ENCODE results near the gene KDM4C. TPM values are rescaled to one million over a fixed set of nuclear protein-coding genes. Genes with fewer than 3 reads are reported as not detected.

Gene KDM4C
- polyA plus RNA-seq, 2 of the 4 experiments (the other 2 are of a cell fraction), result 9.6 to 15.6 TPM

DNA sequence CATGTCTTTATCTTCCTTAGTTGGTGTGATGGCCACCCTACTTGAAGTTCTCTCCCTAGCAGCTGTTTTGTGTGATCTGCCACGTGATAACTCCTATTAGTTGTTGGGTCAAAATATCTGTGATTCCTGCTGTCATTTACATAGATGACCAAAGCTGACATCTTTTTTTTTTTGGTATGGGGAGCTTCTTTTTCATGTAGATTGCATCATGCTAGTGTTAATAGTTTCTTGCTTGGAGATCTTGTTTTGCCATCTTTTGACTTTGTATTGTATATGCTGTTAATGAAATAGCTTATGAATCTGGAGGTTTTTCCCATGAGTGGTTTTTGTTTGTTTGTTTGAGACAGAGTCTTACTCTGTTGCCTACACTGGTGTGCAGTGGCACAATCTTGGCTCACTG lies 243.8 kb downstream of the KDM4C start:
- CTCF ChIA-PET, result interaction anchor here (0.7 kb wide), 1 partner anchor 173 kb away, joined by 3 read pairs; no protein-coding TSS in a partner anchor
- no peak for ATAC-seq
- no peak for FAIRE-seq

DNA sequence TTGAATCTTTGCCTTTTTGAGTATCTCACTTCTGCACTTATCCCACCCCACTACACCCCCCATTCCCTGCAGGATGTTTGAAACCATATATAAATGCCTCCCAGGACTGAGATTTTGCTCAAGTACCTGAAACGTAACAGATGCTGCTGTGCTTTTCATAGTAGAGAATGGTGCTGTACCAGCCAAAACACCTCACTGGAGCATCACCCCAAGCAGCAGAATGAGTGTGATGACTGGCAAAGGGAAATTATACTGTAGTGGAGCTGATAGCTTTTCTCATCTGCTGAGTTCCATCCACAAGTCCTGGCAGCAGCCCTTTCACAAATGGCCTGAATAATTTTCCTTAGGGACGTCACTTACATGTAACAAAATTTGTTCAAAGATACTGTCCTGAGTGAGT lies 246.1 kb downstream of the KDM4C start:
- FAIRE-seq, result no peak
- CTCF ChIA-PET, result interaction anchor here (0.6 to 1.5 kb wide), 2 partner anchors 177 to 927 kb away, joined by 3 read pairs; no protein-coding TSS in a partner anchor
- Histone ChIP-seq H3K4me1 (no peaks in the 10 kb centered on the region), H3K4me2 (no peak overlapping the region), H3K27ac (no peak overlapping the region), H3K9me3 (no peaks in the 10 kb centered on the region), H3K4me3 (no peak overlapping the region)
- POLR2A ChIA-PET, result no interaction called here
- ATAC-seq, result no peak
- WGBS (ENCODE audit: missing lambda C conversion rate), result 96% methylated on average over 2 of the region's 2 CpGs
- no peak for DNase-seq (ENCODE audit: low read depth in 1 of 2, low spot score in 1 of 2)
- TF ChIP-seq FOSB (CRISPR knock-in tag; IDR thresholded peaks at IDR 0.05) (no peak), POLR2A (IDR thresholded peaks at IDR 0.05; ENCODE audit: low read length) (no peak), CHD4 (IDR thresholded peaks at IDR 0.05; ENCODE audit: borderline replicate concordance) (no peak), CBX2 (IDR thresholded peaks at IDR 0.05; ENCODE audit: borderline replicate concordance, low read depth) (no peak), ZC3H11A (IDR thresholded peaks at IDR 0.05) (no peak), ZFP36 (IDR thresholded peaks at IDR 0.05; ENCODE audit: borderline replicate concordance, partially characterized antibody) (no peak), SMC3 (IDR thresholded peaks at IDR 0.05) (no peak), KDM5A (IDR thresholded peaks at IDR 0.05) (no peak), GATA3 (IDR thresholded peaks at IDR 0.05; ENCODE audit: borderline replicate concordance) (no peak), RNF2 (IDR thresholded peaks at IDR 0.05; ENCODE audit: borderline replicate concordance, low read depth) (no peak)
- TF ChIP-seq, protein P1, sequence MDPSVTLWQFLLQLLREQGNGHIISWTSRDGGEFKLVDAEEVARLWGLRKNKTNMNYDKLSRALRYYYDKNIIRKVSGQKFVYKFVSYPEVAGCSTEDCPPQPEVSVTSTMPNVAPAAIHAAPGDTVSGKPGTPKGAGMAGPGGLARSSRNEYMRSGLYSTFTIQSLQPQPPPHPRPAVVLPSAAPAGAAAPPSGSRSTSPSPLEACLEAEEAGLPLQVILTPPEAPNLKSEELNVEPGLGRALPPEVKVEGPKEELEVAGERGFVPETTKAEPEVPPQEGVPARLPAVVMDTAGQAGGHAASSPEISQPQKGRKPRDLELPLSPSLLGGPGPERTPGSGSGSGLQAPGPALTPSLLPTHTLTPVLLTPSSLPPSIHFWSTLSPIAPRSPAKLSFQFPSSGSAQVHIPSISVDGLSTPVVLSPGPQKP (IDR thresholded peaks at IDR 0.05; ENCODE audit: low read depth, low read length), result no peak
- TF ChIP-seq, protein P2, sequence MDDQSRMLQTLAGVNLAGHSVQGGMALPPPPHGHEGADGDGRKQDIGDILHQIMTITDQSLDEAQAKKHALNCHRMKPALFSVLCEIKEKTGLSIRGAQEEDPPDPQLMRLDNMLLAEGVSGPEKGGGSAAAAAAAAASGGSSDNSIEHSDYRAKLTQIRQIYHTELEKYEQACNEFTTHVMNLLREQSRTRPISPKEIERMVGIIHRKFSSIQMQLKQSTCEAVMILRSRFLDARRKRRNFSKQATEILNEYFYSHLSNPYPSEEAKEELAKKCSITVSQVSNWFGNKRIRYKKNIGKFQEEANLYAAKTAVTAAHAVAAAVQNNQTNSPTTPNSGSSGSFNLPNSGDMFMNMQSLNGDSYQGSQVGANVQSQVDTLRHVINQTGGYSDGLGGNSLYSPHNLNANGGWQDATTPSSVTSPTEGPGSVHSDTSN (IDR thresholded peaks at IDR 0.05), result no peak
- TF ChIP-seq, protein P3, sequence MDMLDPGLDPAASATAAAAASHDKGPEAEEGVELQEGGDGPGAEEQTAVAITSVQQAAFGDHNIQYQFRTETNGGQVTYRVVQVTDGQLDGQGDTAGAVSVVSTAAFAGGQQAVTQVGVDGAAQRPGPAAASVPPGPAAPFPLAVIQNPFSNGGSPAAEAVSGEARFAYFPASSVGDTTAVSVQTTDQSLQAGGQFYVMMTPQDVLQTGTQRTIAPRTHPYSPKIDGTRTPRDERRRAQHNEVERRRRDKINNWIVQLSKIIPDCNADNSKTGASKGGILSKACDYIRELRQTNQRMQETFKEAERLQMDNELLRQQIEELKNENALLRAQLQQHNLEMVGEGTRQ (IDR thresholded peaks at IDR 0.05), result no peak
- TF ChIP-seq, protein P4, sequence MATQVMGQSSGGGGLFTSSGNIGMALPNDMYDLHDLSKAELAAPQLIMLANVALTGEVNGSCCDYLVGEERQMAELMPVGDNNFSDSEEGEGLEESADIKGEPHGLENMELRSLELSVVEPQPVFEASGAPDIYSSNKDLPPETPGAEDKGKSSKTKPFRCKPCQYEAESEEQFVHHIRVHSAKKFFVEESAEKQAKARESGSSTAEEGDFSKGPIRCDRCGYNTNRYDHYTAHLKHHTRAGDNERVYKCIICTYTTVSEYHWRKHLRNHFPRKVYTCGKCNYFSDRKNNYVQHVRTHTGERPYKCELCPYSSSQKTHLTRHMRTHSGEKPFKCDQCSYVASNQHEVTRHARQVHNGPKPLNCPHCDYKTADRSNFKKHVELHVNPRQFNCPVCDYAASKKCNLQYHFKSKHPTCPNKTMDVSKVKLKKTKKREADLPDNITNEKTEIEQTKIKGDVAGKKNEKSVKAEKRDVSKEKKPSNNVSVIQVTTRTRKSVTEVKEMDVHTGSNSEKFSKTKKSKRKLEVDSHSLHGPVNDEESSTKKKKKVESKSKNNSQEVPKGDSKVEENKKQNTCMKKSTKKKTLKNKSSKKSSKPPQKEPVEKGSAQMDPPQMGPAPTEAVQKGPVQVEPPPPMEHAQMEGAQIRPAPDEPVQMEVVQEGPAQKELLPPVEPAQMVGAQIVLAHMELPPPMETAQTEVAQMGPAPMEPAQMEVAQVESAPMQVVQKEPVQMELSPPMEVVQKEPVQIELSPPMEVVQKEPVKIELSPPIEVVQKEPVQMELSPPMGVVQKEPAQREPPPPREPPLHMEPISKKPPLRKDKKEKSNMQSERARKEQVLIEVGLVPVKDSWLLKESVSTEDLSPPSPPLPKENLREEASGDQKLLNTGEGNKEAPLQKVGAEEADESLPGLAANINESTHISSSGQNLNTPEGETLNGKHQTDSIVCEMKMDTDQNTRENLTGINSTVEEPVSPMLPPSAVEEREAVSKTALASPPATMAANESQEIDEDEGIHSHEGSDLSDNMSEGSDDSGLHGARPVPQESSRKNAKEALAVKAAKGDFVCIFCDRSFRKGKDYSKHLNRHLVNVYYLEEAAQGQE (IDR thresholded peaks at IDR 0.05), result no peak

More for the DNA sequence above, 243.8 kb downstream of the KDM4C start:
- Histone ChIP-seq H3K4me3 (no peak overlapping the region), H3K4me2 (no peak overlapping the region), H3K4me1 (no peaks in the 10 kb centered on the region), H3K27ac (no peak overlapping the region), H3K9me3 (no peaks in the 10 kb centered on the region)
- TF ChIP-seq, protein P4 (IDR thresholded peaks at IDR 0.05), result no peak
- TF ChIP-seq BHLHE40 (IDR thresholded peaks at IDR 0.05; ENCODE audit: low read depth, low read length) (no peak), EHF (CRISPR knock-in tag; IDR thresholded peaks at IDR 0.05) (no peak), NR3C1 (IDR thresholded peaks at IDR 0.05) (no peak), ZFP36 (IDR thresholded peaks at IDR 0.05; ENCODE audit: borderline replicate concordance, partially characterized antibody) (no peak), KDM5A (IDR thresholded peaks at IDR 0.05) (no peak), FOSB (CRISPR knock-in tag; IDR thresholded peaks at IDR 0.05) (no peak), EP300 (IDR thresholded peaks at IDR 0.05) (no peak), ZC3H11A (IDR thresholded peaks at IDR 0.05) (no peak), CBX8 (IDR thresholded peaks at IDR 0.05) (no peak), RNF2 (IDR thresholded peaks at IDR 0.05; ENCODE audit: borderline replicate concordance, low read depth) (no peak)
- TF ChIP-seq, protein P3 (IDR thresholded peaks at IDR 0.05), result no peak
- TF ChIP-seq, protein P5, sequence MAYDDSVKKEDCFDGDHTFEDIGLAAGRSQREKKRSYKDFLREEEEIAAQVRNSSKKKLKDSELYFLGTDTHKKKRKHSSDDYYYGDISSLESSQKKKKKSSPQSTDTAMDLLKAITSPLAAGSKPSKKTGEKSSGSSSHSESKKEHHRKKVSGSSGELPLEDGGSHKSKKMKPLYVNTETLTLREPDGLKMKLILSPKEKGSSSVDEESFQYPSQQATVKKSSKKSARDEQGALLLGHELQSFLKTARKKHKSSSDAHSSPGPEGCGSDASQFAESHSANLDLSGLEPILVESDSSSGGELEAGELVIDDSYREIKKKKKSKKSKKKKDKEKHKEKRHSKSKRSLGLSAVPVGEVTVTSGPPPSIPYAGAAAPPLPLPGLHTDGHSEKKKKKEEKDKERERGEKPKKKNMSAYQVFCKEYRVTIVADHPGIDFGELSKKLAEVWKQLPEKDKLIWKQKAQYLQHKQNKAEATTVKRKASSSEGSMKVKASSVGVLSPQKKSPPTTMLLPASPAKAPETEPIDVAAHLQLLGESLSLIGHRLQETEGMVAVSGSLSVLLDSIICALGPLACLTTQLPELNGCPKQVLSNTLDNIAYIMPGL (CRISPR knock-in tag; IDR thresholded peaks at IDR 0.05; ENCODE audit: borderline replicate concordance), result no peak
- WGBS (ENCODE audit: missing lambda C conversion rate), result 88% methylated on average over 1 of the region's 1 CpG
- POLR2A ChIA-PET, result no interaction called here
- no peak for DNase-seq (ENCODE audit: low read depth in 1 of 2, low spot score in 1 of 2)

Measured in A549 (cell line).